ENCODE data around the gene SLC26A2.

- TF ChIP-seq CTCF (IDR thresholded peaks at IDR 0.05) = no peak
- no peak for TF ChIP-seq POLR2A (IDR thresholded peaks at IDR 0.05)
These were observed 29.6 kb upstream of the SLC26A2 start for GRCh38 chr5:149930749-149931574.

Measured in thyroid gland (tissue), 4 donors.